ENCODE measurements around the gene CCDC106. TPM values are rescaled to one million over a fixed set of nuclear protein-coding genes. Genes with fewer than 3 reads are reported as not detected.
A peak's percentile ranks its signal among the peaks of the same experiment; 100 is the strongest.

Gene CCDC106
- total and polyA plus RNA-seq, 2 of the 4 experiments (the other 2 are of a cell fraction): 2.3 to 13.6 TPM

GRCh38 chr19:55601084-55601483 lies 46.9 kb upstream of the CCDC106 start:
- Histone ChIP-seq H4K8ac (ENCODE audit: low read depth in 2 of 2, low read length in 2 of 2) (peak overlapping the region; percentile 48 to 85), H3K9me3 (ENCODE audit: control insufficient read depth, insufficient read depth, low read length) (no peaks in the 10 kb centered on the region), H3K9me1 (ENCODE audit: insufficient read depth, low read length) (peaks cover 13% of the 10 kb centered on the region), H2AK9ac (replicated peaks; ENCODE audit: low read depth, low read length, poor library complexity) (peak overlapping the region; percentile 98), H3K18ac (ENCODE audit: low read depth, low read length) (no peak overlapping the region), H2BK15ac (ENCODE audit: low read depth, low read length) (peak overlapping the region; percentile 23; the same call in 1 of the 3 replicates), H3K4me1 (ENCODE audit: control insufficient read depth, insufficient read depth, low read length) (peaks cover 4% of the 10 kb centered on the region; the same call in 1 of the 2 replicates), H4K5ac (ENCODE audit: low read depth, low read length) (peak overlapping the region; percentile 16), H3K36me3 (ENCODE audit: control insufficient read depth, insufficient read depth, low read length) (peaks cover 7% of the 10 kb centered on the region), H2AK5ac (ENCODE audit: low read depth, low read length) (peak overlapping the region; percentile 97), H3K23ac (ENCODE audit: low read depth, low read length) (peak overlapping the region; percentile 69), H2AFZ (replicated peaks; ENCODE audit: low read length, poor library complexity) (peak overlapping the region; percentile 86), H2BK120ac (ENCODE audit: low read depth, low read length) (peak overlapping the region; percentile 28; the same call in 1 of the 2 replicates), H3K14ac (replicated peaks; ENCODE audit: low read depth, low read length) (peak overlapping the region; percentile 77), H3K9ac (ENCODE audit: low read depth, low read length) (peak overlapping the region; percentile 85; the same call in 1 of the 2 replicates), H3K27ac (ENCODE audit: insufficient read depth, low read length) (peak overlapping the region; percentile 53; the same call in 1 of the 2 replicates), H2BK5ac (ENCODE audit: low read depth, low read length, poor library complexity, severe bottlenecking) (peak overlapping the region; percentile 76), H3K4me3 (ENCODE audit: insufficient read depth, low read depth, low read length) (peak overlapping the region; percentile 56; the same call in 1 of the 2 replicates), H3K56ac (ENCODE audit: extremely low read depth, insufficient read depth, low read length) (peak overlapping the region; percentile 66; the same call in 1 of the 2 replicates), H2BK20ac (ENCODE audit: low read depth, low read length) (peak overlapping the region; percentile 38; the same call in 1 of the 2 replicates), H3K27me3 (ENCODE audit: control insufficient read depth, insufficient read depth, low read length) (no peaks in the 10 kb centered on the region), H3K4me2 (ENCODE audit: low read depth, low read length) (peak overlapping the region; percentile 89), H3K4ac (ENCODE audit: low read depth, low read length) (peak overlapping the region; percentile 67), H4K91ac (ENCODE audit: insufficient read depth, low read depth, low read length) (peak overlapping the region; percentile 86), H3K79me1 (ENCODE audit: low read depth in 1 of 2, low read length in 2 of 2) (peaks cover 19 to 38% of the 10 kb centered on the region in 2 experiments), H4K20me1 (ENCODE audit: insufficient read depth, low read length) (peaks cover 11% of the 10 kb centered on the region; the same call in 1 of the 2 replicates)
- dilution Hi-C loops (cut with HindIII; ENCODE audit: low sequenced_read_pairs, unreplicated experiment) (no loop called here), intact Hi-C loops (cut with micrococcal nuclease) (no loop called here), in situ Hi-C loops (cut with MboI; ENCODE audit: low sequenced_read_pairs) (no loop called here)
- 95% methylated on average over 4 of the region's 4 CpGs; no CpG with 5 or more reads in 1 of the 2 experiments for WGBS, 2 experiments (ENCODE audit: extremely low coverage in 2 of 2, insufficient read length in 1 of 2)
- BruUV-seq (replicated peaks): no TSS peak
- CTCF ChIA-PET: no interaction called here
- POLR2A ChIA-PET (ENCODE audit: unreplicated experiment): interaction anchor here (0.5 kb wide), 1 partner anchor 69 kb away, joined by 7 read pairs; no protein-coding TSS in a partner anchor
- no peak for TF ChIP-seq NFE2L2 (IDR thresholded peaks at IDR 0.05; ENCODE audit: low read depth, low read length)
- no peak for TF ChIP-seq USF2 (IDR thresholded peaks at IDR 0.05; ENCODE audit: low read depth, low read length)
- no peak for TF ChIP-seq CTCF (conservative IDR thresholded peaks at IDR 0.05; ENCODE audit: low read depth, low read length)
- no peak for TF ChIP-seq SMC3 (IDR thresholded peaks at IDR 0.05; ENCODE audit: low read depth, low read length)
- no peak for TF ChIP-seq ELK1 (IDR thresholded peaks at IDR 0.05; ENCODE audit: borderline replicate concordance, low read depth, low read length)
- TF ChIP-seq CHD1 (IDR thresholded peaks at IDR 0.05; ENCODE audit: low read depth, low read length): no peak
- DNase-seq: no peak
- no peak for ATAC-seq (ENCODE audit: low read depth)

Data from IMR-90 (cell line).